ENCODE data around the gene IL19.

Gene IL19

DNA sequence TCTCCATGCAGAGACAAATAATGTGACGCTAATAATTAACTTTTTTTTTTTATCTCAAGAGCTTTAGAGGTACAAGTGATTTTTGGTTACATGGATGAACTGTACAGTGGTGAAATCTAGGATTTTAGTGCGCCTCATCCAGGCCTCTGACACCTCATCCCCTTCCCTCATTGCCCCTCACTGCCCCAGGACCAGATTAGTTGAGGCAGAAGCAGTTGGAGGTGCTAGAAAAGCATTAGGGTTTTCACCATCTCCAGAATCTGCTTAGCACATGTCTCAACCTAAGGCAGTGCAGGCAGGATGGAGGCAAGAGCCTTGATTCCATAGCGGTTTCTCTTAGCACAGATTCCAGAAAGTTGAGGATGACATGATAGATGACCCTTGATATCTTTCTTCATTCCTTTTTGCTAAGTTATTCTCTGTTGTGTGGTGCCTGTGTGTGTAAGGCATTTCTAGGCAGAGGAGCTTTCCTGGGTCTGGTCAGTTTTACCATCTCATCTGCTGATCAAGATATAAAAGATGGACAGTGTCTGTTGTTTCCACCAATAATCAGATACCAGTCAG lies 18.0 kb downstream of the IL19 start:
- no peaks in the 10 kb centered on the region for H3K27me3 ChIP-seq (ENCODE audit: insufficient read depth, poor library complexity, severe bottlenecking)
- TF ChIP-seq, protein P1, sequence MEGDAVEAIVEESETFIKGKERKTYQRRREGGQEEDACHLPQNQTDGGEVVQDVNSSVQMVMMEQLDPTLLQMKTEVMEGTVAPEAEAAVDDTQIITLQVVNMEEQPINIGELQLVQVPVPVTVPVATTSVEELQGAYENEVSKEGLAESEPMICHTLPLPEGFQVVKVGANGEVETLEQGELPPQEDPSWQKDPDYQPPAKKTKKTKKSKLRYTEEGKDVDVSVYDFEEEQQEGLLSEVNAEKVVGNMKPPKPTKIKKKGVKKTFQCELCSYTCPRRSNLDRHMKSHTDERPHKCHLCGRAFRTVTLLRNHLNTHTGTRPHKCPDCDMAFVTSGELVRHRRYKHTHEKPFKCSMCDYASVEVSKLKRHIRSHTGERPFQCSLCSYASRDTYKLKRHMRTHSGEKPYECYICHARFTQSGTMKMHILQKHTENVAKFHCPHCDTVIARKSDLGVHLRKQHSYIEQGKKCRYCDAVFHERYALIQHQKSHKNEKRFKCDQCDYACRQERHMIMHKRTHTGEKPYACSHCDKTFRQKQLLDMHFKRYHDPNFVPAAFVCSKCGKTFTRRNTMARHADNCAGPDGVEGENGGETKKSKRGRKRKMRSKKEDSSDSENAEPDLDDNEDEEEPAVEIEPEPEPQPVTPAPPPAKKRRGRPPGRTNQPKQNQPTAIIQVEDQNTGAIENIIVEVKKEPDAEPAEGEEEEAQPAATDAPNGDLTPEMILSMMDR (IDR thresholded peaks at IDR 0.05; ENCODE audit: insufficient read depth, low read length) = no peak
- TF ChIP-seq POLR2AphosphoS5 (IDR thresholded peaks at IDR 0.05; ENCODE audit: low read depth) (no peak), SPI1 (IDR thresholded peaks at IDR 0.05; ENCODE audit: borderline replicate concordance, low read depth) (no peak)
- TF ChIP-seq, protein P2, sequence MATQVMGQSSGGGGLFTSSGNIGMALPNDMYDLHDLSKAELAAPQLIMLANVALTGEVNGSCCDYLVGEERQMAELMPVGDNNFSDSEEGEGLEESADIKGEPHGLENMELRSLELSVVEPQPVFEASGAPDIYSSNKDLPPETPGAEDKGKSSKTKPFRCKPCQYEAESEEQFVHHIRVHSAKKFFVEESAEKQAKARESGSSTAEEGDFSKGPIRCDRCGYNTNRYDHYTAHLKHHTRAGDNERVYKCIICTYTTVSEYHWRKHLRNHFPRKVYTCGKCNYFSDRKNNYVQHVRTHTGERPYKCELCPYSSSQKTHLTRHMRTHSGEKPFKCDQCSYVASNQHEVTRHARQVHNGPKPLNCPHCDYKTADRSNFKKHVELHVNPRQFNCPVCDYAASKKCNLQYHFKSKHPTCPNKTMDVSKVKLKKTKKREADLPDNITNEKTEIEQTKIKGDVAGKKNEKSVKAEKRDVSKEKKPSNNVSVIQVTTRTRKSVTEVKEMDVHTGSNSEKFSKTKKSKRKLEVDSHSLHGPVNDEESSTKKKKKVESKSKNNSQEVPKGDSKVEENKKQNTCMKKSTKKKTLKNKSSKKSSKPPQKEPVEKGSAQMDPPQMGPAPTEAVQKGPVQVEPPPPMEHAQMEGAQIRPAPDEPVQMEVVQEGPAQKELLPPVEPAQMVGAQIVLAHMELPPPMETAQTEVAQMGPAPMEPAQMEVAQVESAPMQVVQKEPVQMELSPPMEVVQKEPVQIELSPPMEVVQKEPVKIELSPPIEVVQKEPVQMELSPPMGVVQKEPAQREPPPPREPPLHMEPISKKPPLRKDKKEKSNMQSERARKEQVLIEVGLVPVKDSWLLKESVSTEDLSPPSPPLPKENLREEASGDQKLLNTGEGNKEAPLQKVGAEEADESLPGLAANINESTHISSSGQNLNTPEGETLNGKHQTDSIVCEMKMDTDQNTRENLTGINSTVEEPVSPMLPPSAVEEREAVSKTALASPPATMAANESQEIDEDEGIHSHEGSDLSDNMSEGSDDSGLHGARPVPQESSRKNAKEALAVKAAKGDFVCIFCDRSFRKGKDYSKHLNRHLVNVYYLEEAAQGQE (IDR thresholded peaks at IDR 0.05; ENCODE audit: insufficient replicate concordance, low read depth) = no peak
- H3K27ac ChIP-seq (replicated peaks) = no peak overlapping the region
- DNase-seq (ENCODE audit: low read depth in 1 of 2, low spot score in 1 of 2) = no peak
- no peak overlapping the region for H3K4me3 ChIP-seq (replicated peaks; ENCODE audit: insufficient read depth, low read length)

DNA sequence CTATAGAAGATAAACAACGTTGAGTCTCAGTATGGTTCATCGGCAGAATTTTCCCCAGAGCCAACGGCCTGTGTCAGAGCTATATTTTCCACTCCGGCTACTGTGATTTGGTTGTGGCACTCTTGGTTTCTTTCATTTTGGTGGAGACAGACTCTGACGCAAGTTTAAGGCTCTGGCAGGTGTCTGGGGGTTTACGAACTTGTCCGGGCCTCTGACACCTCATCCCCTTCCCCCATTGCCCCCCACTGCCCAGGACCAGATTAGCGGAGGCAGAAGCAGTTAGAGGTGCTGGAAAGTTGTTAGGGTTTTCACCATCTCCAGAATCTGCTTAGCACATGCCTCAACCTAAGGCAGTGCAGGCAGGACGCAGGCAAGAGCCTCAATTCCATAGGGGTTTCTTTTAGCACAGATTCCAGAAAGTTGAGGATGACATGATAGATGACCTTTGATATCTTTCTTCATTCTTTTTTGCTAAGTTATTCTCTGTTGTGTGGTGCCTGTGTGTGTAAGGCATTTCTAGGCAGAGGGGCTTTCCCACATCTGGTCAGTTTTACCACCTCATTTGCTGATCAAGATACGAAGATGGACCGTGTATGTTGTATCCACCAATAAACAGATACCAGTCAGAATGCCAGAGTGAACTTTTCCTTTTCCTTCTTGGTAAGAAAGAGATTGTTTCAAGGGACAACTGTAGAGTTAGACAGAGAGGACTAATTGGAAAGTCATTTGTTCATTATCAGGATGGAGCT lies 20.1 kb downstream of the IL19 start:
- TF ChIP-seq POLR2AphosphoS5 (IDR thresholded peaks at IDR 0.05; ENCODE audit: low read depth) = no peak
- no peak for TF ChIP-seq GABPA (IDR thresholded peaks at IDR 0.05; ENCODE audit: low read depth)
- no peak for TF ChIP-seq SPI1 (IDR thresholded peaks at IDR 0.05; ENCODE audit: borderline replicate concordance, low read depth)
- H3K27me3 ChIP-seq (ENCODE audit: insufficient read depth, poor library complexity, severe bottlenecking) = no peaks in the 10 kb centered on the region
- DNase-seq (ENCODE audit: low read depth in 1 of 2, low spot score in 1 of 2) = no peak
- no peak overlapping the region for H3K27ac ChIP-seq (replicated peaks)
- H3K4me3 ChIP-seq (replicated peaks; ENCODE audit: insufficient read depth, low read length) = no peak overlapping the region

DNA sequence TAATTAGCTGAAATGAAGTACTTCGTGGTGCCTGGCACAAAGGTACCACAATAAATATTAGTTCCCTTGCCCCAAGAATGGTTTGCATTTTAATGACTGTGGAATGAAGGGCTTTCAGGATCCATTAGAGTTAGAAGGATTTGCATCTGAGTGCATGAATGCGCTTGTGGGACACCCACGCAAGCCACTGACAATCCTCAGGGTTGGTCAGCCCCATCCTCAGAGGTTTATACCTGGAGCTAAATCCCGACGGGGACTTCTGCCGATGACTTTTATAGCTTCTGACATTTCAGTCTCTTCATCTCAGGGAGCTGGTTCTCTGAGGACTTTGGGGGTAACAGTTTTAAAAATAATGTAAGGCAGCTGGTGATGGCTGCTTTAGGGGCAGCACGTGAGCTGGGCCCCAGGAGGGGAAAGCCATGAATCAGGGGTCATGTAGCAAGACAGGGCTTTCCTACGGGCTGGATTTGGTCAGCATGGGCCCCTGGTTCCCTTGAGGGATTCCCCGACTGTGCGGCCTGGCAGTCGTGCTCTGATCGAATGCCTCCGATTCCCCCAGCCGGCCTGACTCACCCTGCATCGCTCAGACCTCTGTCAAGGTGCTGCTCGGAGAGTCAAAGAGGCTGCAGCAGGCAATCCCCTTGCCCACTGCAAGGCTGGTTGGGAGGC lies 22.5 kb downstream of the IL19 start:
- H3K4me3 ChIP-seq (replicated peaks; ENCODE audit: insufficient read depth, low read length) = no peak overlapping the region
- no peaks in the 10 kb centered on the region for H3K27me3 ChIP-seq (ENCODE audit: insufficient read depth, poor library complexity, severe bottlenecking)
- H3K27ac ChIP-seq (replicated peaks) = no peak overlapping the region
- TF ChIP-seq GABPA (IDR thresholded peaks at IDR 0.05; ENCODE audit: low read depth) (no peak), SPI1 (IDR thresholded peaks at IDR 0.05; ENCODE audit: borderline replicate concordance, low read depth) (no peak), POLR2AphosphoS5 (IDR thresholded peaks at IDR 0.05; ENCODE audit: low read depth) (no peak)
- TF ChIP-seq, protein P1 (IDR thresholded peaks at IDR 0.05; ENCODE audit: insufficient read depth, low read length) = no peak
- TF ChIP-seq, protein P2 (IDR thresholded peaks at IDR 0.05; ENCODE audit: insufficient replicate concordance, low read depth) = no peak
- DNase-seq (ENCODE audit: low read depth in 1 of 2, low spot score in 1 of 2) = no peak

DNA sequence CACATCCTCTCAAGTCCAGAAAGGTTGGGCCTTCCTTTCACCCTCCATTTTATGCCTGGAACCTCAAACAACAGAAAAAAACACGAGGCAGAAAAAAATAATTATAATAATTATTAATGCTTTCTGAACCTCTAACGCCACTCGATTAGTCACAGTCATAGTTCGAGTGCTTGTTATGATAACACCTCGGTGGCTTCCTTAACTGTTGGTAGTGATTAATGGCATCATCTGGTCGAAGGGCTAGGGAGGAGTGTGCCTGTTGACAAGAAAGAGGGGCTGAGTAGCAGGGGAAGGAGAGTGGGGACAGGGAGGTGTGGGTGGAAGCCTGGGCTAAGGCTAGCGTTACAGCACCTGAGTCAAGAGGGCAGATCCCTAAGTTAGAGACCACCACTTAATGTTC lies 23.0 kb downstream of the IL19 start:
- TF ChIP-seq, protein P1 (IDR thresholded peaks at IDR 0.05; ENCODE audit: insufficient read depth, low read length) = no peak
- TF ChIP-seq SPI1 (IDR thresholded peaks at IDR 0.05; ENCODE audit: borderline replicate concordance, low read depth) (no peak), POLR2AphosphoS5 (IDR thresholded peaks at IDR 0.05; ENCODE audit: low read depth) (no peak), GABPA (IDR thresholded peaks at IDR 0.05; ENCODE audit: low read depth) (no peak)
- TF ChIP-seq, protein P2 (IDR thresholded peaks at IDR 0.05; ENCODE audit: insufficient replicate concordance, low read depth) = no peak
- Histone ChIP-seq H3K27ac (replicated peaks) (no peak overlapping the region), H3K4me3 (replicated peaks; ENCODE audit: insufficient read depth, low read length) (no peak overlapping the region), H3K27me3 (ENCODE audit: insufficient read depth, poor library complexity, severe bottlenecking) (no peaks in the 10 kb centered on the region)
- no peak for DNase-seq (ENCODE audit: low read depth in 1 of 2, low spot score in 1 of 2)
